GM18951 (cell line): Measurements from ENCODE around the gene CIB2.
A peak's percentile ranks its signal among the peaks of the same experiment; 100 is the strongest.

Source experiments
- POLR2A ChIP-seq: IDR thresholded peaks from 4 replicates; pipeline ENCODE4 v1.6.1; 2011; ENCODE audit warnings: mild to moderate bottlenecking; ENCODE audit not compliant: insufficient read length, insufficient read depth; ENCODE audit errors: extremely low read depth
- in situ Hi-C: fragments of 300-500 bp; cut with MboI; formaldehyde crosslinking; loops from one replicate; pipeline ENCODE4 v1.12.0; 2022; ENCODE audit warnings: low sequenced_read_pairs, mixed read lengths, inconsistent platforms; ENCODE audit not compliant: unreplicated experiment

Gene CIB2

GRCh38 chr15:78131295-78132061 is at the start of gene CIB2:
Gene CIB2, minus strand, starts transcription at chr15:78131445. Its CDS starts 230 bp downstream, at chr15:78131215.
- in situ Hi-C loops = no loop called here

GRCh38 chr15:78179906-78180305 is 48.7 kb upstream of the CIB2 start:
- in situ Hi-C loops = no loop called here
- no peak for TF ChIP-seq POLR2A

More at GRCh38 chr15:78131295-78132061, at the start of gene CIB2:
- peak; percentile 72 for TF ChIP-seq POLR2A

- no peak for TF ChIP-seq POLR2A
- in situ Hi-C loops = no loop called here
Observed at GRCh38 chr15:78179286-78179840, 48.1 kb upstream of the CIB2 start.

GRCh38 chr15:78178064-78178463 is 46.8 kb upstream of the CIB2 start:
- in situ Hi-C loops = no loop called here
- TF ChIP-seq POLR2A = no peak

GRCh38 chr15:78177447-78177873 is 46.2 kb upstream of the CIB2 start:
- in situ Hi-C loops = no loop called here
- TF ChIP-seq POLR2A = no peak

GRCh38 chr15:78175330-78175729 is 44.1 kb upstream of the CIB2 start:
- no peak for TF ChIP-seq POLR2A
- in situ Hi-C loops = no loop called here

GRCh38 chr15:78174401-78174800 is 43.2 kb upstream of the CIB2 start:
- no peak for TF ChIP-seq POLR2A
- in situ Hi-C loops = no loop called here

- in situ Hi-C loops = no loop called here
- TF ChIP-seq POLR2A = no peak
Observed at GRCh38 chr15:78171864-78172472, 40.7 kb upstream of the CIB2 start.

GRCh38 chr15:78170848-78171773 is 39.9 kb upstream of the CIB2 start:
- in situ Hi-C loops = no loop called here
- no peak for TF ChIP-seq POLR2A

- in situ Hi-C loops = no loop called here
- no peak for TF ChIP-seq POLR2A
Observed at GRCh38 chr15:78168608-78169007, 37.4 kb upstream of the CIB2 start.

GRCh38 chr15:78167227-78167888 is 36.1 kb upstream of the CIB2 start:
- in situ Hi-C loops = no loop called here
- no peak for TF ChIP-seq POLR2A

GRCh38 chr15:78164010-78164409 is 32.8 kb upstream of the CIB2 start:
- TF ChIP-seq POLR2A = no peak
- in situ Hi-C loops = no loop called here
